GM10266 (cell line): ENCODE data around the gene CDK3.
"Not testable (repeated sequence)": the region's sequence is repeated elsewhere in the genome, so short reads cannot be mapped to it uniquely, and the experiment has no call there.

Experiments used
- DNase-seq: peaks from one replicate; pipeline ENCODE4 v3.0.0; 2012; ENCODE audit errors: extremely low spot score
- CTCF ChIP-seq: IDR thresholded peaks from 2 replicates; pipeline ENCODE4 v1.5.1; 2012; ENCODE audit warnings: mild to moderate bottlenecking, low read depth; ENCODE audit not compliant: control insufficient read depth, insufficient read depth; ENCODE audit errors: missing control alignments

The CDK3 gene

GRCh38 chr17:76036497-76037261 is 36.0 kb downstream of the CDK3 start:
- no peak for DNase-seq
- TF ChIP-seq CTCF = no peak

- no peak for DNase-seq
- no peak for TF ChIP-seq CTCF
Observed at GRCh38 chr17:76038050-76038449, 37.4 kb downstream of the CDK3 start.

- no peak for TF ChIP-seq CTCF
- DNase-seq = no peak
Observed at GRCh38 chr17:76039121-76039520, 38.5 kb downstream of the CDK3 start.

- TF ChIP-seq CTCF = no peak
- DNase-seq = no peak
Observed at GRCh38 chr17:76040376-76040775, 39.7 kb downstream of the CDK3 start.

- not testable (repeated sequence) for DNase-seq
Observed at GRCh38 chr17:76042868-76043267, 42.2 kb downstream of the CDK3 start.

- DNase-seq = not testable (repeated sequence)
Observed at GRCh38 chr17:76044475-76045007, 43.9 kb downstream of the CDK3 start.

- DNase-seq = no peak
- no peak for TF ChIP-seq CTCF
Observed at GRCh38 chr17:76046064-76046463, 45.4 kb downstream of the CDK3 start.

- no peak for TF ChIP-seq CTCF
- DNase-seq = no peak
Observed at GRCh38 chr17:76048025-76048605, 47.5 kb downstream of the CDK3 start.
